ENCODE data around the gene C19orf73.

C19orf73 gene

GRCh38 chr19:49119411-49120324 is 725 bp upstream of the C19orf73 start, which contains the start of gene PPFIA3:
PPFIA3 (plus strand) TSS chr19:49119544; CDS start chr19:49127874, 8,330 bp downstream.
- TF ChIP-seq ZNF274 (IDR thresholded peaks at IDR 0.05; ENCODE audit: low read depth, low read length): no peak
- peak within 1 kb of the TSS; percentile 73 for H3K4me3 ChIP-seq (ENCODE audit: low read length)

- TF ChIP-seq ZNF274 (IDR thresholded peaks at IDR 0.05; ENCODE audit: low read depth, low read length): no peak
- H3K4me3 ChIP-seq (ENCODE audit: low read length): peak overlapping the region; percentile 73; the same call in 1 of the 2 replicates
Measured at GRCh38 chr19:49117677-49118564, 1.0 kb downstream of the C19orf73 start.

GRCh38 chr19:49116544-49116943 is 2.4 kb downstream of the C19orf73 start:
- H3K4me3 ChIP-seq (ENCODE audit: low read length): no peak overlapping the region
- TF ChIP-seq ZNF274 (IDR thresholded peaks at IDR 0.05; ENCODE audit: low read depth, low read length): no peak

- H3K4me3 ChIP-seq (ENCODE audit: low read length): peak overlapping the region; percentile 63; the same call in 1 of the 2 replicates
- no peak for TF ChIP-seq ZNF274 (IDR thresholded peaks at IDR 0.05; ENCODE audit: low read depth, low read length)
Measured at GRCh38 chr19:49114630-49115363, 4.1 kb downstream of the C19orf73 start.

GRCh38 chr19:49113762-49114629 is 4.9 kb downstream of the C19orf73 start, which contains the start of gene LIN7B:
LIN7B (plus strand) TSS chr19:49114370; CDS start chr19:49114405, 35 bp downstream.
- peak within 1 kb of the TSS; percentile 63; the same call in 1 of the 2 replicates for H3K4me3 ChIP-seq (ENCODE audit: low read length)
- TF ChIP-seq ZNF274 (IDR thresholded peaks at IDR 0.05; ENCODE audit: low read depth, low read length): no peak

GRCh38 chr19:49111218-49111998 is 7.5 kb downstream of the C19orf73 start:
- no peak overlapping the region for H3K4me3 ChIP-seq (ENCODE audit: low read length)
- no peak for TF ChIP-seq ZNF274 (IDR thresholded peaks at IDR 0.05; ENCODE audit: low read depth, low read length)

GRCh38 chr19:49110567-49110966 is 8.4 kb downstream of the C19orf73 start:
- no peak for TF ChIP-seq ZNF274 (IDR thresholded peaks at IDR 0.05; ENCODE audit: low read depth, low read length)

GRCh38 chr19:49109569-49110233 is 9.2 kb downstream of the C19orf73 start:
- no peak overlapping the region for H3K4me3 ChIP-seq (ENCODE audit: low read length)
- TF ChIP-seq ZNF274 (IDR thresholded peaks at IDR 0.05; ENCODE audit: low read depth, low read length): no peak

More at GRCh38 chr19:49110567-49110966, 8.4 kb downstream of the C19orf73 start:
- no peak overlapping the region for H3K4me3 ChIP-seq (ENCODE audit: low read length)

- TF ChIP-seq ZNF274 (IDR thresholded peaks at IDR 0.05; ENCODE audit: low read depth, low read length): no peak
- no peak overlapping the region for H3K4me3 ChIP-seq (ENCODE audit: low read length)
Measured at GRCh38 chr19:49109051-49109450, 9.9 kb downstream of the C19orf73 start.

- TF ChIP-seq ZNF274 (IDR thresholded peaks at IDR 0.05; ENCODE audit: low read depth, low read length): no peak
- H3K4me3 ChIP-seq (ENCODE audit: low read length): no peak overlapping the region
Measured at GRCh38 chr19:49107625-49108459, 11.1 kb downstream of the C19orf73 start.
